SIG-M5 (cell line): ENCODE results near the gene RBP5.

ENCODE experiments used
- DNase-seq: peaks from one replicate; lab custom pipeline; 2025; lab: John Stamatoyannopoulos, UW

RBP5 gene, protein sequence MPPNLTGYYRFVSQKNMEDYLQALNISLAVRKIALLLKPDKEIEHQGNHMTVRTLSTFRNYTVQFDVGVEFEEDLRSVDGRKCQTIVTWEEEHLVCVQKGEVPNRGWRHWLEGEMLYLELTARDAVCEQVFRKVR

DNA sequence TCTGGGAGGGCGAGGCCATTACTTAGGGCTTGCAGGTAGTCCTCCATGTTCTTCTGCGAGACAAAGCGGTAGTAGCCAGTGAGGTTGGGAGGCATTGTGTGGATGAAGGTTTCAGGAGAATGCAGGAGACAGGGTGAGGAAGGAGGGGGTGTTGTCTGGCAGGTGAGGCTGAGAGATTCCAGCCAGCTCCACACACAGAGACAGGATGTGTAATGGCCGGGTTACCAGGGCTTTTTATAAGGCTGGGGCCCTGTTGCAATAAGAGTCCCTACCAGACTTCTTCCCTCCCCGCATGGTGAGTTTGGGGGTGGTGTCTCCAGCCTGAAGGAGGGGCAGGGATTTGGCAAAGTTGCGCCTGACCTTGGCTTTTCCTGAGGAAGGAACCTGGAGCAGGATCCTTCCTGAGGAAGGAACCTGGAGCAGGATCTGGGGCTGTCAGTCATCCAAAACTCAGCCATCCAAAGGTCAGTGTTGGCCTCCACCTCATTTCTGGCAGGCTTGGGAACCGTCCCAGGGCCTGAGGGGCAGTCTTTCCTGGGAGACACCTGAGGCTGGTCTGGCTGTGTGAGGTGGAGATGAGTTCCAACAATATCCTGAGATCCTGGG lies at the start of gene RBP5:
Gene RBP5 (minus strand): TSS at position 209 of the 606 bp plus-strand sequence. CDS start 114 bp downstream, at position 95.
- no peak for DNase-seq

DNA sequence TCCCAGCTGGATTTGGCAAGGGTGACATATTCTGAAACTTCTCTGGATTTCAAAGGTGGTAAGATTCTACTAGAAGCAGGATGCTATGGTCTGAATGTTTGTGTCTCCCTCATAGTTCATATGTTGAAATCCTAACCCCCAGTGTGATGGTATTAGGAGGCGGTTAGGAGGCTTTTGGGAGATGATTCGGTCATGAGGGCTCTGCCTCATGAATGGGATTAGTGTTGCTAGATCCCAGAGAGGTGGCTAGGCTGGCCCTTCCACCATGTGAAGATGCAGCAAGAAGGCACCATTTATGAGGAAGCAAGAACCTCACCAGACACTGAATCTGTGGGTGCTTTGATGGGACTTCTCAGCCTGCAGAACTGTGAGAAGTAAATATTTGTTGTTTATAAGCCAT lies 49.8 kb upstream of the RBP5 start:
- DNase-seq = no peak

DNA sequence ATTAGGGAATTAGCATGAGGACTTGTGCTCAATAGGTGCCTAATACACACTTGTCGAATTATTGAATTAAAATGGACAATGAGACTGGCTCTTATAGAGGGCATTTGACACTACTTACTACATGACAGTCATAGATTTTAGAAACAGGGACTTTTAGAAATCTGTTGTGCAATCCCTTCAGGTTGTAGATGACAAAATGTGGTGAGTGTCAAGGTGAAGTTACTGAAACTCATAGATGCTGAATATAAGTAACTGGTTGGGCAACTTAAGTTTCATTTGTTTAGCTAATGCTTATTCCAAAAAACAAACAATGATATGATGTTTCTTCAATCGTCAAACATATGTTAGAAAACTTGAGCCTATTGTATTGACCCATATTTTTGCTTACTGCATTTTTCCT lies 47.9 kb upstream of the RBP5 start:
- no peak for DNase-seq

DNA sequence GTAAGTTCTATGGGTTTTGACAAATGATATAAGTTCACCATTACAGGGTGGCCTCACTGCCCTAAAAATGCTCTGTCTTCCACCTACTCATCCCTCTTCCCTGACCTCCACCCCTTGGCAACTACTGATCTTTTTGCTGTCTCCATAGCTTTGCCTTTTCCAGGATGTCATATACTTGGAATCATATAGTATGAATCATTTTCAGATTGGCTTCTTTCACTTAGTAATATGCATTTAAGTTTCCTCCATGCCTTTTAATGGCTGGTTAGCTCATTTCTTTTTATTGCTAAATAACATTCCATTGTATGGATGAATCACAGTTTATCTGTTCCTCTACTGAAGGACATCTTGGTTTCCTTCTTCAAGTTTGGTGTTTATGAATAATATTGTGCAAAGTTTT lies 46.8 kb upstream of the RBP5 start:
- DNase-seq = no peak

DNA sequence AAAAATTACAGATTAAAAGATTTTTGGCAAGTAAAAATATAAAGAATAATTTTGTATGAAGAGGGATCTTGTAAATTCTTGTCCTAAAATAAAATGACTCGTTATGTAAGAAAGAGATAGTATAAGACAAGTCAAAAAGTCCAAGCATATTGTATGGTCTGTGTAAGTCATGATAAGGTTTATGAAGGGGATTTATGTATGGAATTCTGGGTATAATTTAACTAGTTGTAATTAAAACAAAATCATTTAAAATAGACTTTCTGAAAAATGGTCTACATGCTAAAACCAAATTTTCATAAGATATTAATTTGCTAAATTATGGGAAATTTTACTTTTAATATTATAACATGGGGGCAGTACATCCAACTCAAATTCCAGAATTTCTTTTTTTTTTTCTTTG lies 43.2 kb upstream of the RBP5 start:
- no peak for DNase-seq

DNA sequence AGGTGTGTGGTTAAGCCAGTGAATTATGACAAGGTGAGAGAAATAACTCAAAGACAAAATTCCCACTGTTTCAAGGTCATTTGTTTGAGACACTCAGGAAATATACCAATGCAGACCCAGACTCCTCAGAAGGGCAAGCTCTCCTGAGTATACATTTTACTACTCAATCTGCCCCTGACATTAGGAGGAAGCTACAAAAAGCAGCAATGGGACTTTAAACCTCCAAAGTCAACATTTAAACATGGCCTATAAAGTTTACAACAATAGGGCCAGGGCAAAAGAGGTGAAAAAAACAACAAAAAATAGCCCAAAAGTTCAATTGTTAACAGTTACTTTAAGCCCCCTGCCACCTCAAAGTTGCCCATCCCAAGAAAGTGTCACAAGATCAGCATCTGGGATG lies 41.3 kb upstream of the RBP5 start:
- no peak for DNase-seq

DNA sequence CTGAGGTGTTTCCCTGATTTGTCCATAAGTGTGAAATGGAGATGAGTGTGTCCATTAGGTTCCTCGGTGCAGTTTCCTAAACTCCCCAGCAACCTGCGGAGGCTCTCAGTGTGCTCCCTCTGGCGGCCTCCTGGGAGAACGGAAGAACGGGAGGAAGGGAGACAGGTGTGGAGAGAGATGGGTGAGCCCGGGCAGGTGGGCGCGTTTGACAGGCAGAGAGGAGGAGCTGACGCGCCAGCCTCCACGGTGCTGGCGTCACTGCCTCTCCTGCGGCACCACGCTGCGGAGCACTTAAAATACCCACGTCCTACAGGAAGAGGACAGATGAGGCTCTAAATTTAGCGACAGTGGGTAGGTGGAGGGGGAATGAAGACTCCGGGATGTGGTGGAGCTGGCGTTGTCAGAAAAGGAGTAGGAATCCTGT lies 34.0 kb upstream of the RBP5 start:
- no peak for DNase-seq

DNA sequence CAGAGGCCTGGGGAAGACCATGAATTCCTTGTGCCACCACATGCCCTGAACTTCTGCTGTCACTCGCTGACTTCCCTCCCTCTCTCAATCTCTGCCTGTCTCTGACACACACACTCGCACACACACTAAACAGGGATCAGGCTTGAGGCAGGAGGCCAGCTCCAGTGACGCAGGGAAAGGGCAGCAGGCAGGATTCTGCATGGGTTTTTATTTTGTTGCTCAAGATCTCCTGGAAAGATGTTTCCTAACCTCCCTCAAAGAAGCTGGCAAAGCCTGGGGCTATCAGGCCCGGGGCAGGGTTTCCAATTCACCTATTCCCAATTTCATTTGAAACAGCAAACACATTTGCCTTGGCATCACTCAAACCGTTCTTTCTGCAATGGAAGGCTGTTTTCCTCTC lies 33.1 kb upstream of the RBP5 start:
- DNase-seq = no peak

DNA sequence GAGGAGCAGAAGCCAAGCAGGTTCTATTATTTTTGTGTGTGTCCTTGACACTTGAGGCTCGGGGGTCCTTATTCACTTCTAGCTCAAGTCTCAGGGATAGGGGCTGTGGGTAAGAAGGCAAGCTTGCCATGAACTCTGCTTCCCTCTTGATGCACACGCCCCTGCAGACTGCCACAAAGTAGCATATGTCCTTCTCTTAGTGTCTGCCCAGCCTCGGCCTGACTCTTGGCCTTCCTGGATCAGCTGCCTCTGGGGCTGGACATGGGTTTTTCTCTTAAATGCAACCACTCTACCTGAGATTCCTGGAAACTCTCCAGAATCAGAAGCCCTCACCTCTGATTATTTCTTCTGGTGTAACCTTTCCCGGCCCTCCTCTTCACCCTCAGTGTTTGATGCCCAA lies 32.6 kb upstream of the RBP5 start:
- DNase-seq = no peak

DNA sequence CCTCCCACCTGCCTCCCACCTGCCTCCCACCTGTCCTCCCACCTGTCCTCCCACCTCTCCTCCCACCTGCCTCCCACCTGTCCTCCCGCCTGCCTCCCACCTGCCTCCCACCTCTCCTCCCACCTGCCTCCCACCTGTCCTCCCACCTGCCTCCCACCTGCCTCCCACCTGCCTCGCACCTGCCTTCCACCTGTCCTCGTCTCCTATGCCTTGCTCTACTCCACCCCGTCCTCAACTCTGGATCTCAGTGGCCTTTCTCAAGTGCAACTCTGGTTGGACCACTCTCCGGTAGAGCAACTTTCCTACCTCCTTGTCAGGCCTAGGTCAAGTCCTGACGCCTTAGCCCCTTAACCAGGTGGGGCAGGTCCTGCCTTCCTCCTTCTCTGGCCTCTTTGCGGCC lies 31.5 kb upstream of the RBP5 start:
- no peak for DNase-seq

DNA sequence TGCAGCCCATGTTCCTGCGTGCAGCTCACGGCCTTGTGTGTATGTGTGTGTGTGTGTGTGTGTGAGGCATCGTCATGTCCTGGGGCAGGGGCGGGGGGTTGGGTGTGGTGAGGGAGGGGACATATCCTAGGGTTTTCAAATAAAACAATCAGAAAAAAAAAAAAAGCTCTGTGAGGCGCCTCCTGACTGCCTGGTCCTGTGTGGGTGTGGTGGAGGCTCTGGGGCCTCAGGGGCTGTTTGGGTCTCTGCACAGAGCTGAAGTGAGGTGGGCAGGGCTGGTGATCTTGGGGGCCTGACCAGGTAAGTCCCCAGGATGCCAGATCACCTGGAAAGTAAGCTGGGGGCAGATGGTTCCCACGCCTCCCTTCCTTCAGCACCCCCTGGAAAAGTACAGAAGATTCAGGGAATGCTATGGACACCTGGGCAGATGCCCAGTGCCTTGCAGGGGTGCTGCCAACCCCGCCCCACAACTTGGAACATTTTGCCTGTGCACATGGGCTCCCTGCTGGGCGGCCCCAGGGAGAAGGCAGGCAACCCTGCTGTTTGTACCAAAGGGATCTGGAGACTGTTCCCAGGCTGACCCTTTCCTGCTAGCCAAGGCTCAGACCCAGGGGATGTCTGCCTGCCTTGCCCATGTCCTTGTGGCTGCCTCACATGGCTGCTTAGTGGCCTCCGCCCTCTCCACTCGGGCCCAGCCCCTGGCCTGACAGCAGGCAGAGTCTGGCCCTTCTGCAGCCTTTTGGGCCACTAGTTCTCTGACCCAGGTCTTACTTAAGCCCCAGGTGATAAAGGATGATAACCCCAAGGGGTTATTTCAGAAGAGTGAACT lies 30.3 kb upstream of the RBP5 start:
- DNase-seq = no peak

DNA sequence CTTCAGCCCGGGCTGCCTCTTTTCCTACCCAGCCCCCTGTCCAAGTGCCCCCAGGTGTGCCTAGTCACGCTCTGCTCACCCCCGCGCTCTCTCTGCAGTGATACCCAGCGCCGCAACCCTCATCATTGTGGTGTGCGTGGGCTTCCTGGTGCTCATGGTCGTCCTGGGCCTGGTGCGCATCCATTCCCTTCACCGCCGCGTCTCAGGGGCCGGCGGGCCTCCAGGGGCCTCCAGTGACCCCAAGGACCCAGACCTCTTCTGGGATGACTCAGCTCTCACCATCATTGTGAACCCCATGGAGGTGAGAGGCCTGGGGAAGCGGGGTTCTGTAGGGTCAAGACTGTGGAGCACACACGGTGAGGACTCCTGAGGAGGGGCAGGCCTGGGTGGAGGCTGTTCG lies 28.7 kb upstream of the RBP5 start:
- DNase-seq = no peak

DNA sequence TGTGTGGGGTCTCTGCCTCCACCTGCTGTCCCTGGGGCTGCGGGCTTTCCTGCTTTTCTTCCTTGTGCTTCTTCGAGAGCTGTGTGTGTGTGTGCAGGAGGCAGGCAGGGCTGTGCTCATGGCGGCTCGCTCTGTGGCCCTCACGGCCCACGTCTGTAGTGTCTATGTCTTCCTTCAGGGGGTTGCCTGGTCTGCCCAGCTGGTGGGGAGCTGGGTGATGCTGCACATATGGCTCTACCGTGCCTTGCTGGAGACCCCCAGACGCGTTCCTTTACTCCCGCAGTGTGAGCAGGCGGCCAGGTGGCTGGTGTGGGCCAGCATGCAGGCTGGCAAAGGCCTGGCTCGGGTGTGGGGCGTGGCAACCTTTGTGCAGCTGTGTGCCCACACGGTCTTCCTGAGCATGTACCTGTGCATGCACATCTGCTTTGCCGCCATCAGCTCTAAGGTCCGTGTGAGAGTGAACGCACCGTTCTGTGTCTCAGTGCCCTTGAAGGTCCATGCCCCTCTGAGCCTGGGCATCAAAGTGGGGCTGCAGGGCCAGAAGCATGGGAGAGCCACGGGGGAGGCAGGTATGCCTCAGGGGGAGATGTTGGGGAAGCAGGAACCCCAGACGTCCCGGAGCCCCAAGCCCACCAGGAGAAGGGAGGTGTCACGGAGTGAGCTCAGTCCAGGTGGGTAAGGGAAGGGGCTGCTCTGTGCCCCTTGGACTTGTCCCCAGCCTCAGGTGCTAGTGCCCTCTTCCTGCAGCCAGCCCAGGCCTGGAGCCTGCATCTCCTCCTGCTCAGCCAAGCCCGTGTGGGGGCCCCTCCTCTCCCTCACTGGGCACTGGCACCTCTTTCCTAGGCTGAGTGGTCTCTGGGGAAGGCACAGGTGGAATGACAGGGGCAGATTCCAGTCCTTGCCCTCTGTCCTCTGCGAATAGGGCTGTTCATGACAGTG lies 27.8 kb upstream of the RBP5 start:
- no peak for DNase-seq

DNA sequence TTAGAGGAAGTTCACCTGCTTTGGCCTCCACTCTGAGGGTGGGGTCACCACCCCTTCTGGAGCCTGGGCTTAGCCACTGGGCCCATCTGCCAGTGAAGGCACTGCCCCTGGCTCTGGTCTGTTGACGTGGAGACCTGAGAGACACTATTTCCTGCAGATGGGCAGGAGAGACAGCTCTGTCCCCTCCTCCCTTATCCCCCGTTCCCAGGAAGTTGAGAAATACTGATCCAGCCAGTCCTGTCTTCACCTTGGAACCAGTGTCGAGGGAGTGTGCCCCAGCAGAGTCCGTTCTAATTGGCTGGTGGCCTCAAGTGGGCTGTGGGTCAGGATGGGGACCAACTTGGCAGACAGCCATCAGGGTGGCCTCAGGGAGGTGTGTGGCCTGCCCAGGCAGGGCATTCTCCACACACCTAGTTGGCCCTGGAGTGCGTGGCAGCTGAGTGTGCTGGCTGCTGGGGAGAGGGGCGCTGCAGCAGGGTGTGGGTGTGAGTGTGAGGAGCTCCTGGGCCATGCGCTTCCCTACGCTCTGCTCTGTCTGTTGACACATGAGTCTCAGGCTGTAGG lies 26.9 kb upstream of the RBP5 start:
- DNase-seq = no peak

DNA sequence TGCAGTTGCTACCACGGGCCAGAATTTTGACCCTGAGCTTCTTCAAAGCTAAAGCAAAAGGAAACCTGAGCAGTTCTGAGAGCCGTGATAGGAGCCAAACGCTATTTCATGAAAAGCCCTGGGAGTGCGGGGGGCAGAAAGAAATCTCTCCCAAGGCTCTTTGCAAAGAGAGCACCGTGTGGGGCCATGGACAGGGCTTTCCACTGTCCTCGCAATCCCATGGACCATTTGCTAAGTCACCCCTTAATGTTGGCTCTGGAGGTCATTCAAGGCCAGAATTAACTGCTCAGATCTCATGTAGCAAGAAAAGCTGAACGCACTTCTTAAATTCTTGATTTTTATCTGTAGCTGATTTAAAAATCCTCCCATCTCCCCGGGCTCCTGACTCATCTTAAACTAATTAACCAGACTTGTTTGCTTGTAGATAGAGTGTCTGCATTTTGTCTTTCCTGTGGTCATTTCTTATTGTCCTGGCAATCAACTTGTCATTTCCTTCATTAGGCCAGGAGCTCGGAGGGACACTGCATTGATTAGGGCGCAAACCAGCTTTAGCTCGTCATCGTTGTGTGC lies 26.3 kb upstream of the RBP5 start:
- no peak for DNase-seq

DNA sequence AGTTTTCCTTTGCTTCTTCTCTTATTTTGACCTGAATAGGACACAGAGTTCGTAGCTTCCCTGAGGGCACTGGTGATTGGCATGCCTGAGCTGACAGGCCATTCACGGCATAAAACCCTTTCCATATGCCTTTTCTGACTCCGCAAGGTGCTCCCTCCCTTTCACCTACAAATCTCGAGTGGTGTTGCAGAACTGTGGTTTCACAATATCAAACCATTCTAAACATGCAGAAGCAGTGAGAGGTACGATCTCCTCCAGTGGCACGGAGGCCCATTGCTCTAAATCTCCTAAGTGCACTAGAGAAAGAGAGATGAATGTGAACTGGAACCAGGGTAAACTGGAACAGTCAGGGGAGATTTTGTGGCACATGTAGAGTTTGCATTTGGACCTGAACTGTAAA lies 25.4 kb upstream of the RBP5 start:
- no peak for DNase-seq

DNA sequence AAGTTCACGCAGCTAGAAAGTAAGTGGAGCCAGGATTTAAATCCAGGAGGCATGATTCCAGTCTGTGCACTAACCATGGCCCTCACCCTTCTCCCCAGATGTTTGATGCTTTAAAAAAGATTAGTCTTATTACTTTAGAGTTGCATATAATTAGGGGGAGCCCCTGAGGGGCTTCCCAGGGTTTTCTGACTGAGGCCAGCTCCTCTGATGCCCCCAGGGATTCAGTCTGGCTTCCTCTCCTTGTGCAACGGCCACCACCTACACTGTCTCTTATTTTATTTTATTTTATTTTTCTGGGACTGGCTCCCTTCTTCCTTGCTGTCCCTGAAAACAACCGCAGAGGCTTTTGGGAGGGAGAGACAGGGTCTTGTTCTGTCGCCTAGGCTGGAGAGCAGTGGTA lies 24.1 kb upstream of the RBP5 start:
- DNase-seq = no peak

DNA sequence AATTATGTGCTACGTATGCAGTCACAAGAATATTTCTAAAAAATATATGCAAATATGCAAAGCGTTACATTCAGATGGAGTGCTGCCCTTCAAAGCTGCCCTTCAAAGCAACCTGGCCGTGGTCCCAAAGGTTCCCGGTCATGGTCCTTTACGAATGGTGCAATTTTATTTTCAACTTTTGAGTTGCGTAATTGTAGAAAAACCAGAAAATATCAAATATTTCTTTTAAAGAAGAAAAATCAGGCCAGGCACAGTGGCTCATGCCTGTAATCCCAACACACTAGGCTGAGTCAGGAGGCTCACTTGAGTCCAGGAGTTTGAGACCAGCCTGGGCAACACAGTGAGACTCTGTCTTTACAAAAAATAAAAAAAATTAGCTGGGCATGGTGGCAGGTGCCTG lies 22.8 kb upstream of the RBP5 start:
- DNase-seq = no peak

DNA sequence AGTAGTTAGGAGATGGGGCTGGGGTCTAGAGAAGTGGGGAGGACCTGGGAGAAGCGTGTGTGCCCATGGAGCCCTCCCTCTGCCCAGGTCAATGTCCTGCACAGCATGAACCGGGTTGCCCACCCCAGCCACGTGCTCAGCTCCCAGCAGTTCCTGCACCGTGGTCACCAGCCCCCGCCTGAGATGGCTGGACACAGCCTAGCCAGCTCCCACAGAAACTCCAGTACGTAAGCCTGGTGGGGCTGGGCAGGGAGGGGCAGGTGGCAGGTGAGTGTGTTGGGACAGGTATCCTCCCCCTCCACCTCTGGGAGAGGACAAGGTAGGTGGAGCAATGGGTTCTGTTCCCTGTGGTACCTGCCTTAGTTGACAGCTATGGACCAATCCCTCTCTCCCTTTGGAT lies 22.2 kb upstream of the RBP5 start:
- DNase-seq = no peak

DNA sequence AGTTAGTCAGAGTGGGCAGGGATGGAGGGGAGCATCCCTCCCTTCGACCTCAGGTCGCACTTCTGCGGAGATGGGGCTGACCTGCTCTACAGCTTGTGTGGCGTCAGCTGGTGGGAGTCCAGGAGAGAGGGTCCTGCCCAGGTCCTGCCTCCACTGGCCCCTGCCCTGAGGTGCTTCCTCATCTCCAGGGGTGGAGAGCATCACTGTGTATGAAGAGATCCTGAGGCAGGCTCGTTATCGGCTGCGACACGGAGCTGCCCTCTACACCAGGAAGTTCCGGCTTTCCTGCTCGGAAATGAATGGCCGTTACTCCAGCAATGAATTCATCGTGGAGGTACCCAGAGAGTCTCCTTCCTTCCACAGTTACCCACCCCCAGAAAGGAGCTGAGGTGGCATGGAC lies 21.7 kb upstream of the RBP5 start:
- DNase-seq = no peak

DNA sequence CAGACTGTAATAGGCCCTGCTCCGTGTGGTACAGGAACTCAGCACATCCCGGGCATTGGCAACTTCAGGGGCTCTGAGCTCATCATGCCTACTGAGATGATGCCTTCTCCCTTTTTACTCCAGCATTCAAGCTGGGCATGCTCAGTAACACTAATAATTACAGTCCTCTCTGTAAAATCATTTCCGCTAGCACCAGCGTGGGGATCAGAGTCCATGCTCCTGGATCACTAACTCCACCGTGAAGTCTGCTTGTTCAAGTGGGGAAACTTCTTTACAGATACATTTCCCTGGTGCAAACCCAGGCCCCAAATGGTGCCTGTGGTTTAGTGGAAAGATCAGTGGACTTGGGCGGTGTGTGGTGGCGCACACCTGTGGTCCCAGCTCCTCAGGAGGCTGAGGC lies 18.2 kb upstream of the RBP5 start:
- DNase-seq = no peak

DNA sequence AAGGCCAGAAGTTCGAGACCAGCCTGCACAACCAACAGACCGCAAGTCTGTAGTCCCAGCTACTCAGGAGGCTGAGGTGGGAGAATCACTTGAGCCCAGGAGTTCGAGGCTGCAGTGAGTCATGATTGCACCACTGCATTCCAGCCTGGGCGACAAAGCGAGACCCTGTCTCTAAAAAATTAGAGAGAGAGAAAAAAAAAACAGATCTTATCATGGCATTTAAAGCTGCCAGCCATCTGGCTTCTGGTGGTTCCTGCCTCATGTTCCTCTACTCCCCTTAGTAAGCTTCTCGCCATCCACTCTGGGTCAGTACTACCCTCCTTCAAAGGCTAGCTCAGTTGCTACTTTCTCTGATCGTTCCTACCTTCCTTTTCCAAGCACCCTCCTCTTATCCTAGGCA lies 17.5 kb upstream of the RBP5 start:
- no peak for DNase-seq
